GM10266 (cell line): Measurements from ENCODE around the gene MAPK6.
"Not testable (repeated sequence)": the region's sequence is repeated elsewhere in the genome, so short reads cannot be mapped to it uniquely, and the experiment has no call there.

Experiments
- DNase-seq: peaks from one replicate; pipeline ENCODE4 v3.0.0; 2012; ENCODE audit errors: extremely low spot score
- TF ChIP-seq, protein P1 (sequence below): IDR thresholded peaks from 2 replicates; pipeline ENCODE4 v1.5.1; 2012; ENCODE audit warnings: mild to moderate bottlenecking, low read depth; ENCODE audit not compliant: control insufficient read depth, insufficient read depth; ENCODE audit errors: missing control alignments

Gene MAPK6

DNA sequence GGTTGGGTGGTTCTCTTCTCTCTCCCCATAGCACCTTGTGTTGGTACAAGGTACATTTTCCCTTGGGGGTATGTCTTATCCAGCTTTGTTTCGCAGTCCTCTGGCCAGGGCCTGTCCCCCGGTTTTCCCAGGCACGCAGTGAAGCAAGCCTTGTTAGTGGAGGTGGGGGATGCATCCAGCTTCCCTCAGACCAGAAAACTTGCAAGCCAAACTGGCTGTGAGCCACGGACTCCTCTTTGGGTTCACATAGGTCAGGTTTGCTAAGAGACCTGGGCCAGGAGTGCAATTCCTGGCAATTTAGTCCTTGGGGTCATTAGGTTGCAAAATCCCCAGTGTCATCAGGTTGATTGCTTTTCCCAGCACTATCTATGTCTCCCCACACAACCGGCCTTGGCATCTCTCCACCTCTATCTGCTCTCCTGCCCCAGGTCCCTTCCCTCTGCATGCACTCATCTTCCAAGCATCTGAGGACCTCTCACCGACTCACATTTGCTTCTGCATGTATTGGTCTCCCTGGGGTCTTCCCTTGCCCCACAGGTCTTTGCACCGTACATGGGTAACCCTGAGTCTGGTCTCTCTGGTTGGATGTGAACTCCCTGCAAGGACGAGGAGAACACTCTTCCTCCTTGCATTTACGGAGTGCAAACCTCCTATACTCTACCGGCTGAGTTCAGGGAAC, 59.3 kb downstream of the MAPK6 start:
- TF ChIP-seq, protein P1, sequence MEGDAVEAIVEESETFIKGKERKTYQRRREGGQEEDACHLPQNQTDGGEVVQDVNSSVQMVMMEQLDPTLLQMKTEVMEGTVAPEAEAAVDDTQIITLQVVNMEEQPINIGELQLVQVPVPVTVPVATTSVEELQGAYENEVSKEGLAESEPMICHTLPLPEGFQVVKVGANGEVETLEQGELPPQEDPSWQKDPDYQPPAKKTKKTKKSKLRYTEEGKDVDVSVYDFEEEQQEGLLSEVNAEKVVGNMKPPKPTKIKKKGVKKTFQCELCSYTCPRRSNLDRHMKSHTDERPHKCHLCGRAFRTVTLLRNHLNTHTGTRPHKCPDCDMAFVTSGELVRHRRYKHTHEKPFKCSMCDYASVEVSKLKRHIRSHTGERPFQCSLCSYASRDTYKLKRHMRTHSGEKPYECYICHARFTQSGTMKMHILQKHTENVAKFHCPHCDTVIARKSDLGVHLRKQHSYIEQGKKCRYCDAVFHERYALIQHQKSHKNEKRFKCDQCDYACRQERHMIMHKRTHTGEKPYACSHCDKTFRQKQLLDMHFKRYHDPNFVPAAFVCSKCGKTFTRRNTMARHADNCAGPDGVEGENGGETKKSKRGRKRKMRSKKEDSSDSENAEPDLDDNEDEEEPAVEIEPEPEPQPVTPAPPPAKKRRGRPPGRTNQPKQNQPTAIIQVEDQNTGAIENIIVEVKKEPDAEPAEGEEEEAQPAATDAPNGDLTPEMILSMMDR = no peak

DNA sequence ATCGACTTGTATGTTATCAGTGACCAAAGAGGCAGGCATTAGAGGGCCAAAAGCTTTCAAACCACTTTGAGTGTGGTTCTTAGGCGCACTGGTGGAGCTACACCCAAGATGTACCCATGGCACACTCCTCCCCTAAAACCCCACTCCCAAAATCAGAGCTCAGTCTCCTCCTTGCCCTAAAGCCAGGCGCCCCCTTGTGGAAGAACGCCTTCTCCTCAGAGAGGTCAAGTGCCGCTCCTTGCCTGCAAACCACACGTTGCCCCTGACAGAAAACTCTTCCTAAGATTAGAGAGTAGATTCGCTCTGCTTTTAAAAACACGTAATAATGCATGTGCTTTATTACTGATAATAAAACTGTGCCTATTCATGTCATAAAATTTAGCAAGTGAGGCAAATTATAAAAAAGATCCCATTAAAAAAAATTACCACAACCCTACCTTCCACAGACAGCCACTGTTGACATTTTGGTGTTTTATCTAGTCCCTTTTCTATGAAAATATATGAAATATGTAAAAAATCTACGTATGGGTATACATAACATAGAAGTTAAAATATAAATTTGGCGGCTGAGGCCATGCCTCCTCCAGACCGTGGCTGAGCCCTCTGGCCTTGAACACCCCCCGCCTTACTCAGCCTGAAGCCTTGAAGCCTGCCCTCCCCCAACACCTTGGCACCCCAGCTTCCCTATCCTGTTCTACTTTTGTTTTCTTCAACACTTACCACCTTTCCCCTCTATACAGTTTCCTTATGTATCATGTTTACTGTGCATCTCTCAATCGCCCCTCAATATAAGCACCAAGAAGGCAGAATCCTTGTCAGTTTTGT, 60.1 kb downstream of the MAPK6 start:
- peak; percentile 63 for DNase-seq
- TF ChIP-seq, protein P1 = peak; percentile 87

More for the DNA sequence above, 59.3 kb downstream of the MAPK6 start:
- DNase-seq = no peak

- TF ChIP-seq, protein P1 = no peak
- DNase-seq = no peak
These were observed 61.0 kb downstream of the MAPK6 start for GRCh38 chr15:52080031-52080430.

DNA sequence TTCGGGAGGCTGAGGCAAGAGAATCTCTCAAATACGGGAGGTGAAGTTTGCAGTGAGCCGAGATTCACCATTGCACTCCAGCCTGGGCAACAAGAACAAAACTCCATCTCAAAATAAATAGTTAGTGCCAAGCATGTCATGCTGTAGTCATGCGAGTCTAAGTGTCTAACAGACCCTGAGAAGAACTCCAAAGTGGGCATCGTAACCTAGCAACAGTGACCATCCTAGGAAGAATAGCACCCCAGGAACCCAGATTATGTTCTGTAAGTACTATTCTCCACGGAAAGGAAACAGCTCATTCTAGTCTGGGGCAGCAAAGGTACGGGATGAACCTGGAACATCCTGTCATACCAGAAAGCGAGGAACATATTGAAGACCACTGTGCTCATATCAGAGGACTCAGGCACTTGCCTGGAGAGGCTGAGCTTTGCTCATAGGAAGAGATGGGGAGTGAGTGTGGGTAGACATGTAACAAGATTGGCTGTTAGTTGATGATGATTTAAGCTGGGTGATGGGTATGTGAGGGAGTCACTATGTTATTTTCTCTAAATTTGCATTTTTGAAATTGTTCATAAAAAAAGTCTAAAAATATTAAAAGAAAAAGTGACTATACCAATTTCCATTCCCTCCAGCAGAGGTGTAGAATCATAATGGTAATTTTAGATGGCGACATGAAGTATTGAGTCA, 61.8 kb downstream of the MAPK6 start:
- no peak for DNase-seq
- TF ChIP-seq, protein P1 = no peak

DNA sequence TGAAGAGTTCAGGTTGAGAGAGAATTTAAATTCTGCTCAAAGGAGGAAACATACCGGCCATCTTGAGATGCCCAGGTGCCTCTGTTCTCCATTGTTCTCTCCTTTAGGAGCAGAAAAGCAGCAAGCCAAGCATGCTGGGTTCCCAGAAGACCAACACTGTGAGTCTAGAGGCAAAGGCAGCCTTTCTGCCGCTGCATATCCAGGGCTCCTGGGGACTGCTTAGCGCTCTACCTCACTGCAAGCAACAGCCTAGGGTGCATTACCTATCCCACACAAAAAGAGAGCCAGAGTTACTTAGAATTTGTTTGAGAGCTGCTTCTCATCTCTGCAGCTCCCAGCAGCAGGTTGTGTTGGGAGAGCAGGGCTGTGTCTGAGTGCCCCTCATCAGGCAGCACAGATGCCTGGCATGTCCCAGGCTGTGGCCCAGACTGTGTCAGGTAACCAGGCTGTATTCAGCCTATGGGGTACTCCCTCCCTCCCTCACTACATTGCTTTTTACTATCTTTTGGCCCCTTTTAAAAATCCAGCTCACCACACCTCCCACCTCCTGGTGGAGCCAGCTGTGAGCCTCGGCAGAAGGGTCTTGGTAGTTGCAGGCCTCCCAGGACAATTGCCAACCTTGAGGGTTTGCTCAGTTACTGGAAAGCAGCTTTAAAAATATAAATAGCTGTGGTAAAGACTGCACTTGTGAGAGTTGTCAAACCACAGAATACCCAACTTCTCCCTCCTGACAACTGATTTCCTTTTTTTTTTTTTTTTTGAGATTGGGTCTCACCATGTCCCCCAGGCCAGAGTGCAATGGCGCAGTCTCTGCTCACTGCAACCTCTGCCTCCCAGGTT, 63.4 kb downstream of the MAPK6 start:
- peak; percentile 48 for DNase-seq
- TF ChIP-seq, protein P1 = no peak

DNA sequence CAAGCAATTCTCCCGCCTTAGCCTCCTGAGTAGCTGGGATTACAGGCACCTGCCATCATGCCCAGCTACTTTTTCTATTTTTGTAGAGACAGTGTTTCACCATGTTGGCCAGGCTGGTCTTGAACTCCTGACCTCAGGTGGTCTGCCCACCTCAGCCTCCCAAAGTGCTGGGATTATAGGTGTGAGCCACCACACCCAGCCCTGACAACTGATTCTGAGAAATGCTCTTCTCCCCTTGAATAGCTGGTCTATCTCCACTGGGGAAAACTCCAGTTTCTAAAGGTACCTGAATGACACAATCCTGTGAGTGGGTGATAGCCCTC, 64.0 kb downstream of the MAPK6 start:
- not testable (repeated sequence) for DNase-seq

DNA sequence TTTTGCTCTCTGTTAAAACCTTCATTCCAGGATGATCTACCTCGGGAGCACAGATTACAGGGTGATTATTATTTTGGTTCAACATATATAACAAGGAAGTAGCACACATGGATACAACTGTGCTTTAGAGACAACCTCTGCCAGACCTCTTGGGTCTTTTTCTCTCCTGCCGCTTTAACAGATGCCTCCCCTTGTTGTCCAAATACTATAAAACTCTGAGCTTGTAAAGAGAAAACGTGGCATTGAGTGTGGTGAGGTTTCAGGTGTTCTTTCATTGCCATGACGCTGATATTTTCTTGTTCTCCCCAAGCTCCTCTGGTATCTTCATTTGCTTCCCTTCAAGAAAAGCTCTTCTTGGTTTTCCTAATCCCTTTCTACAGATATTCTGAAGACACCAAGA, 64.6 kb downstream of the MAPK6 start:
- TF ChIP-seq, protein P1 = no peak
- no peak for DNase-seq
